GM21367 (cell line): Measurements from ENCODE around the gene TANC1.

Source experiments
- ATAC-seq: cut with Tn5 transposase; IDR thresholded peaks from one replicate; pipeline ENCODE4 v1.9.1; 2021; ENCODE audit not compliant: unreplicated experiment

The TANC1 gene

GRCh38 chr2:159211447-159212396 is 243.3 kb downstream of the TANC1 start:
- ATAC-seq: no peak

GRCh38 chr2:159213296-159213695 is 244.9 kb downstream of the TANC1 start:
- ATAC-seq: no peak

GRCh38 chr2:159214325-159214865 is 246.0 kb downstream of the TANC1 start:
- no peak for ATAC-seq

- no peak for ATAC-seq
Observed at GRCh38 chr2:159215116-159215515, 246.7 kb downstream of the TANC1 start.

- no peak for ATAC-seq
Observed at GRCh38 chr2:159217676-159218075, 249.2 kb downstream of the TANC1 start.

GRCh38 chr2:159218389-159218788 is 249.9 kb downstream of the TANC1 start:
- ATAC-seq: no peak

- no peak for ATAC-seq
Observed at GRCh38 chr2:159219394-159219998, 251.1 kb downstream of the TANC1 start.

- no peak for ATAC-seq
Observed at GRCh38 chr2:159224061-159224813, 255.8 kb downstream of the TANC1 start.

- ATAC-seq: no peak
Observed at GRCh38 chr2:159225025-159226016, 256.9 kb downstream of the TANC1 start.

GRCh38 chr2:159226059-159226461 is 257.6 kb downstream of the TANC1 start:
- no peak for ATAC-seq

GRCh38 chr2:159226608-159227385 is 258.4 kb downstream of the TANC1 start:
- no peak for ATAC-seq

GRCh38 chr2:159227467-159227866 is 259.0 kb downstream of the TANC1 start:
- ATAC-seq: no peak

GRCh38 chr2:159228081-159228581 is 259.7 kb downstream of the TANC1 start:
- no peak for ATAC-seq

GRCh38 chr2:159229476-159230144 is 261.2 kb downstream of the TANC1 start:
- no peak for ATAC-seq

GRCh38 chr2:159230145-159230877 is 261.9 kb downstream of the TANC1 start:
- no peak for ATAC-seq

- no peak for ATAC-seq
Observed at GRCh38 chr2:159232456-159233170, 264.2 kb downstream of the TANC1 start.

- no peak for ATAC-seq
Observed at GRCh38 chr2:159234868-159235267, 266.4 kb downstream of the TANC1 start.
